ENCODE results near the gene XXYLT1. TPM values are rescaled to one million over a fixed set of nuclear protein-coding genes. Genes with fewer than 3 reads are reported as not detected.

The XXYLT1 gene
- total RNA-seq, 1 donor from 2014 or later = 16.4 TPM

- Mint-ChIP-seq H3K4me1 (peaks cover 29% of the 10 kb centered on the region), H3K9me3 (peaks cover 15% of the 10 kb centered on the region), H3K36me3 (peaks cover 21% of the 10 kb centered on the region), H3K4me3 (no peak overlapping the region), H3K27me3 (ENCODE audit: insufficient read depth, low read depth) (peaks cover 9% of the 10 kb centered on the region), H3K27ac (peak overlapping the region; percentile 69)
- H3K4me3 ChIP-seq = no peak overlapping the region
- H3K27me3 ChIP-seq = no peaks in the 10 kb centered on the region
- no peak overlapping the region for H2AFZ ChIP-seq (replicated peaks)
- H3K79me2 ChIP-seq (ENCODE audit: low read depth) = no peaks in the 10 kb centered on the region
- H3K4me2 ChIP-seq = no peak overlapping the region
- H3K36me3 ChIP-seq = no peaks in the 10 kb centered on the region
- H4K20me1 ChIP-seq (ENCODE audit: low read depth) = no peaks in the 10 kb centered on the region
- no peak overlapping the region for H3K27ac ChIP-seq
- H3K9ac ChIP-seq = no peak overlapping the region
- H3K4me1 ChIP-seq = no peaks in the 10 kb centered on the region
- H3K9me3 ChIP-seq (ENCODE audit: low read depth) = no peaks in the 10 kb centered on the region
- TF ChIP-seq EZH2 (IDR thresholded peaks at IDR 0.05) (no peak), CTCF (IDR thresholded peaks at IDR 0.05) (no peak), EZH2phosphoT487 (IDR thresholded peaks at IDR 0.05) (no peak)
- no peaks in the 10 kb centered on the region for H3F3A ChIP-seq (ENCODE audit: low read depth)
- DNase-seq (ENCODE audit: low spot score) = no peak
Measured at GRCh38 chr3:195062866-195063540, 208.0 kb downstream of the XXYLT1 start.

- Mint-ChIP-seq H3K27me3 (ENCODE audit: insufficient read depth, low read depth) (peaks cover 9% of the 10 kb centered on the region), H3K9me3 (peaks cover 15% of the 10 kb centered on the region), H3K4me1 (peaks cover 29% of the 10 kb centered on the region), H3K4me3 (no peak overlapping the region), H3K36me3 (peaks cover 17% of the 10 kb centered on the region), H3K27ac (peak overlapping the region; percentile 87)
- no peaks in the 10 kb centered on the region for H3K4me1 ChIP-seq
- TF ChIP-seq EZH2phosphoT487 (IDR thresholded peaks at IDR 0.05) = no peak
- H3K36me3 ChIP-seq = no peaks in the 10 kb centered on the region
- H3K27ac ChIP-seq = no peak overlapping the region
- no peak overlapping the region for H3K4me3 ChIP-seq
- no peaks in the 10 kb centered on the region for H3K27me3 ChIP-seq
- no peak for DNase-seq (ENCODE audit: low spot score)
- H4K20me1 ChIP-seq (ENCODE audit: low read depth) = no peaks in the 10 kb centered on the region
- H3K9ac ChIP-seq = no peak overlapping the region
- no peak overlapping the region for H2AFZ ChIP-seq (replicated peaks)
- H3F3A ChIP-seq (ENCODE audit: low read depth) = no peaks in the 10 kb centered on the region
- no peaks in the 10 kb centered on the region for H3K79me2 ChIP-seq (ENCODE audit: low read depth)
- H3K4me2 ChIP-seq = no peak overlapping the region
- no peaks in the 10 kb centered on the region for H3K9me3 ChIP-seq (ENCODE audit: low read depth)
Measured at GRCh38 chr3:195061756-195062655, 209.0 kb downstream of the XXYLT1 start.

GRCh38 chr3:195060531-195061291, 210.2 kb downstream of the XXYLT1 start:
- no peaks in the 10 kb centered on the region for H4K20me1 ChIP-seq (ENCODE audit: low read depth)
- TF ChIP-seq EZH2phosphoT487 (IDR thresholded peaks at IDR 0.05) (no peak), CTCF (IDR thresholded peaks at IDR 0.05) (peak; percentile 9)
- Mint-ChIP-seq H3K36me3 (peaks cover 7% of the 10 kb centered on the region), H3K27ac (no peak overlapping the region), H3K9me3 (peaks cover 4% of the 10 kb centered on the region), H3K27me3 (ENCODE audit: insufficient read depth, low read depth) (peaks cover 6% of the 10 kb centered on the region), H3K4me1 (peaks cover 29% of the 10 kb centered on the region), H3K4me3 (no peak overlapping the region)
- no peak overlapping the region for H3K27ac ChIP-seq
- no peaks in the 10 kb centered on the region for H3K79me2 ChIP-seq (ENCODE audit: low read depth)
- DNase-seq (ENCODE audit: low spot score) = no peak
- no peaks in the 10 kb centered on the region for H3K27me3 ChIP-seq
- H3K4me1 ChIP-seq = no peaks in the 10 kb centered on the region
- no peaks in the 10 kb centered on the region for H3F3A ChIP-seq (ENCODE audit: low read depth)
- H2AFZ ChIP-seq (replicated peaks) = no peak overlapping the region
- no peaks in the 10 kb centered on the region for H3K9me3 ChIP-seq (ENCODE audit: low read depth)
- H3K9ac ChIP-seq = no peak overlapping the region
- H3K4me2 ChIP-seq = no peak overlapping the region
- no peak overlapping the region for H3K4me3 ChIP-seq
- H3K36me3 ChIP-seq = no peaks in the 10 kb centered on the region
